DND-41 (cell line): ENCODE measurements around the gene NT5C.

ENCODE experiments used
- ATAC-seq: fragments of 200-7000 bp; cut with Tn5 transposase; 3 replicates; pipeline ENCODE4 v1.9.1; 2021; ENCODE audit warnings: low read depth; ENCODE audit not compliant: insufficient read depth
- DNase-seq: peaks from one replicate; pipeline ENCODE4 v3.0.0-alpha.2; 2020
- H2AFZ ChIP-seq: 2 replicates; pipeline ENCODE4 v1.6.0; 2012; ENCODE audit warnings: low read depth, low read length
- H3K27ac ChIP-seq: 2 replicates; pipeline ENCODE4 v1.5.1; 2012; ENCODE audit warnings: low read length, inconsistent platforms
- H3K27me3 ChIP-seq: fragments of 200-600 bp; sonication (generic); 2 replicates; pipeline ENCODE4 v1.6.0; 2012; ENCODE audit warnings: low read length, mild to moderate bottlenecking, inconsistent platforms; ENCODE audit not compliant: insufficient read depth, poor library complexity
- H3K36me3 ChIP-seq: 2 replicates; pipeline ENCODE4 v1.5.1; 2012; ENCODE audit warnings: low read length, inconsistent platforms; ENCODE audit not compliant: insufficient read depth
- H3K4me1 ChIP-seq: 2 replicates; pipeline ENCODE4 v1.5.1; 2012; ENCODE audit warnings: mild to moderate bottlenecking, low read length; ENCODE audit not compliant: insufficient read depth
- H3K4me2 ChIP-seq: 2 replicates; pipeline ENCODE4 v1.6.0; 2012; ENCODE audit warnings: mild to moderate bottlenecking, moderate library complexity, low read length, inconsistent platforms; ENCODE audit not compliant: insufficient read depth
- H3K4me3 ChIP-seq, 2 experiments: fragments of 200-600 bp in 1 of 2; shearing (Covaris generic) in 1 of 2; 2 replicates each; pipeline ENCODE4 v1.5.1; 2012 to 2016; ENCODE audit warnings: inconsistent platforms in 2 of 2, low read length in 2 of 2, mild to moderate bottlenecking in 2 of 2, low read depth in 1 of 2, moderate library complexity in 1 of 2
- H3K79me2 ChIP-seq: 2 replicates; pipeline ENCODE4 v1.6.0; 2012; ENCODE audit warnings: low read length, inconsistent platforms; ENCODE audit not compliant: insufficient read depth
- H3K9ac ChIP-seq: 2 replicates; pipeline ENCODE4 v1.6.0; 2012; ENCODE audit warnings: low read depth, mild to moderate bottlenecking, inconsistent platforms, low read length, moderate library complexity
- H3K9me3 ChIP-seq: 2 replicates; pipeline ENCODE4 v1.5.1; 2012; ENCODE audit warnings: low read length, moderate library complexity, mild to moderate bottlenecking, inconsistent platforms; ENCODE audit not compliant: insufficient read depth, severe bottlenecking
- H4K20me1 ChIP-seq: 2 replicates; pipeline ENCODE4 v1.6.0; 2012; ENCODE audit warnings: low read length; ENCODE audit not compliant: insufficient read depth
- EZH2 ChIP-seq: IDR thresholded peaks from 3 replicates; pipeline ENCODE4 v1.6.1; 2012; ENCODE audit warnings: borderline replicate concordance, low read depth, mild to moderate bottlenecking, moderate library complexity, low read length, inconsistent platforms; ENCODE audit not compliant: severe bottlenecking
- TF ChIP-seq, protein P1 (sequence below): IDR thresholded peaks from 2 replicates; pipeline ENCODE4 v1.5.1; 2012; ENCODE audit warnings: borderline replicate concordance, low read length, moderate library complexity, mild to moderate bottlenecking; ENCODE audit not compliant: poor library complexity, severe bottlenecking; ENCODE audit errors: extremely low read depth

The NT5C gene

DNA sequence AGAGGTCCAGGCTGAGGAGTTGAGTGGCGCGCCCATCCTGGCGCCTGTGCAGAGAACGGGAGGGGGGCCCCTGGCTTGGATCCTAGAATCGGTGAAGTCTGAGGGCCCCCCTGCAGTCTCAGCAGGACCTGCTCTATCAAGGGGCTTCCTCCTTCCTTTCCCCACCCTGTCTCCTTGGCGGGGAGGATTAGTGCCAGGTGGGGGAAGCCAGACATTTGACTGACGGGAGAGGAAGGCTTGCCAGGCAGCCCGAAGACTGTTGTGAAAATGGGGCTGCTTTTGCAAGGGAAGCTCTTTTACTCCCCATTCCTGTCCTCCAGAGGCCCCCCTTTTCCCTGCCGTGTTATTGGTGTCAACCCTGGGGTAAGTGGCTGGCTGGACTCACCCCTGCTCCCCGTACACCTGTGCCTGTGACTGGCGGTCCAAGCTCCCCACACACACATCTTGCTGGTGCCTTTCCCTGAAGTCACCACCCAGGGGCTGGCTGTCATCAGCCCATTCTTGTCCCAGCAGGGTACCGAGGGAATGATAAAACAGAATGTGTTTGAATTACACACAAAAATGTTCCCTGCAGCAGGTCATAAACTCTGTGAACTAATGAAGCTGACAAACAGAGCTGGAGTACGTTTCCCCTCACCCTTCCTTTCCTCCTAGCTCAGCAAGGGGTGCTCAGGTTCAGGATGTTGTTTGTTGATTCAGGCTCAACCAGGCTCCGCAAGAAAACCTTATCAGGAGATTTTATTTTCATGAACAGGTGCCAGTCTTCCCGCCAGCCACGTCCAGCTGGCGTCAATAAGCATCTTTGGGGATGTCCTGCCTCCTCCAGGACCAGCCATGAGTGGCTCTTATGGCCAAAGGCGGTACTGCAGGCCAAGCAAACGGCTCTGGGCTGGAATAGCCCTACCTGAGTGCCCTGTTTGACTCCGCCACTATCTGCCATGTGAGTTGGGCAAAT, 26.1 kb downstream of the NT5C start:
- DNase-seq = peak; percentile 35
- Histone ChIP-seq H3K27ac (no peak overlapping the region), H3K4me2 (no peak overlapping the region), H3K9ac (no peak overlapping the region), H3K36me3 (peaks cover 3% of the 10 kb centered on the region; the same call in 1 of the 2 replicates), H3K4me1 (peaks cover 15% of the 10 kb centered on the region), H4K20me1 (no peaks in the 10 kb centered on the region), H2AFZ (no peak overlapping the region), H3K9me3 (no peaks in the 10 kb centered on the region), H3K79me2 (peaks cover 6% of the 10 kb centered on the region), H3K4me3 (no peak overlapping the region), H3K27me3 (no peaks in the 10 kb centered on the region)
- no peak for TF ChIP-seq EZH2
- TF ChIP-seq, protein P1, sequence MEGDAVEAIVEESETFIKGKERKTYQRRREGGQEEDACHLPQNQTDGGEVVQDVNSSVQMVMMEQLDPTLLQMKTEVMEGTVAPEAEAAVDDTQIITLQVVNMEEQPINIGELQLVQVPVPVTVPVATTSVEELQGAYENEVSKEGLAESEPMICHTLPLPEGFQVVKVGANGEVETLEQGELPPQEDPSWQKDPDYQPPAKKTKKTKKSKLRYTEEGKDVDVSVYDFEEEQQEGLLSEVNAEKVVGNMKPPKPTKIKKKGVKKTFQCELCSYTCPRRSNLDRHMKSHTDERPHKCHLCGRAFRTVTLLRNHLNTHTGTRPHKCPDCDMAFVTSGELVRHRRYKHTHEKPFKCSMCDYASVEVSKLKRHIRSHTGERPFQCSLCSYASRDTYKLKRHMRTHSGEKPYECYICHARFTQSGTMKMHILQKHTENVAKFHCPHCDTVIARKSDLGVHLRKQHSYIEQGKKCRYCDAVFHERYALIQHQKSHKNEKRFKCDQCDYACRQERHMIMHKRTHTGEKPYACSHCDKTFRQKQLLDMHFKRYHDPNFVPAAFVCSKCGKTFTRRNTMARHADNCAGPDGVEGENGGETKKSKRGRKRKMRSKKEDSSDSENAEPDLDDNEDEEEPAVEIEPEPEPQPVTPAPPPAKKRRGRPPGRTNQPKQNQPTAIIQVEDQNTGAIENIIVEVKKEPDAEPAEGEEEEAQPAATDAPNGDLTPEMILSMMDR = peak; percentile 63
- 0 out of 3 replicates have a peak, but pooled peaks have one; percentile 39 for ATAC-seq

GRCh38 chr17:75103601-75104554, 27.7 kb downstream of the NT5C start:
- no peak overlapping the region for H3K27ac ChIP-seq
- H2AFZ ChIP-seq = no peak overlapping the region
- H3K4me2 ChIP-seq = no peak overlapping the region
- no peak overlapping the region for H3K4me3 ChIP-seq
- ATAC-seq (no peak), DNase-seq (no peak)
- peaks cover 6% of the 10 kb centered on the region; the same call in 1 of the 2 replicates for H3K36me3 ChIP-seq
- no peaks in the 10 kb centered on the region for H4K20me1 ChIP-seq
- no peaks in the 10 kb centered on the region for H3K9me3 ChIP-seq
- no peak overlapping the region for H3K9ac ChIP-seq
- H3K27me3 ChIP-seq = no peaks in the 10 kb centered on the region
- H3K79me2 ChIP-seq = no peaks in the 10 kb centered on the region
- H3K4me1 ChIP-seq = peaks cover 5% of the 10 kb centered on the region
- TF ChIP-seq EZH2 = no peak
- TF ChIP-seq, protein P1 = no peak

- H3K4me2 ChIP-seq = no peak overlapping the region
- no peaks in the 10 kb centered on the region for H3K9me3 ChIP-seq
- H3K9ac ChIP-seq = no peak overlapping the region
- no peak overlapping the region for H3K4me3 ChIP-seq
- H3K4me1 ChIP-seq = no peaks in the 10 kb centered on the region
- DNase-seq (no peak), ATAC-seq (no peak)
- no peak overlapping the region for H2AFZ ChIP-seq
- no peaks in the 10 kb centered on the region for H4K20me1 ChIP-seq
- no peaks in the 10 kb centered on the region for H3K27me3 ChIP-seq
- H3K36me3 ChIP-seq = peaks cover 6% of the 10 kb centered on the region; the same call in 1 of the 2 replicates
- H3K27ac ChIP-seq = no peak overlapping the region
- H3K79me2 ChIP-seq = no peaks in the 10 kb centered on the region
- TF ChIP-seq, protein P1 = no peak
- no peak for TF ChIP-seq EZH2
Measured at GRCh38 chr17:75102385-75102821, 29.1 kb downstream of the NT5C start.
